BLaER1 (cell line): ENCODE measurements around the gene CYP1A2.
"Not testable (repeated sequence)": the region's sequence is repeated elsewhere in the genome, so short reads cannot be mapped to it uniquely, and the experiment has no call there.

Experiments used
- H3K27ac ChIP-seq: shearing (Covaris generic); formaldehyde crosslinking; 2 replicates; pipeline ENCODE4 v1.8.1; 2022
- H3K27me3 ChIP-seq: shearing (Covaris generic); formaldehyde crosslinking; 2 replicates; pipeline ENCODE4 v1.8.1; 2022
- H3K36me3 ChIP-seq: shearing (Covaris generic); formaldehyde crosslinking; 2 replicates; pipeline ENCODE4 v1.8.1; 2022
- H3K4me1 ChIP-seq: shearing (Covaris generic); formaldehyde crosslinking; 2 replicates; pipeline ENCODE4 v1.8.1; 2022
- H3K4me2 ChIP-seq: shearing (Covaris generic); formaldehyde crosslinking; 2 replicates; pipeline ENCODE4 v1.8.1; 2022
- H3K4me3 ChIP-seq: shearing (Covaris generic); formaldehyde crosslinking; 2 replicates; pipeline ENCODE4 v1.8.1; 2022
- H3K9ac ChIP-seq: shearing (Covaris generic); formaldehyde crosslinking; 2 replicates; pipeline ENCODE4 v1.8.1; 2022
- H3K9me3 ChIP-seq: shearing (Covaris generic); formaldehyde crosslinking; 2 replicates; pipeline ENCODE4 v1.8.1; 2022
- H4K20me1 ChIP-seq: shearing (Covaris generic); formaldehyde crosslinking; 2 replicates; pipeline ENCODE4 v1.8.1; 2022
- Cebpa-rat ChIP-seq: shearing (Covaris generic); IDR thresholded peaks from 2 replicates; pipeline ENCODE4 v1.8.1; 2022

Gene CYP1A2

DNA sequence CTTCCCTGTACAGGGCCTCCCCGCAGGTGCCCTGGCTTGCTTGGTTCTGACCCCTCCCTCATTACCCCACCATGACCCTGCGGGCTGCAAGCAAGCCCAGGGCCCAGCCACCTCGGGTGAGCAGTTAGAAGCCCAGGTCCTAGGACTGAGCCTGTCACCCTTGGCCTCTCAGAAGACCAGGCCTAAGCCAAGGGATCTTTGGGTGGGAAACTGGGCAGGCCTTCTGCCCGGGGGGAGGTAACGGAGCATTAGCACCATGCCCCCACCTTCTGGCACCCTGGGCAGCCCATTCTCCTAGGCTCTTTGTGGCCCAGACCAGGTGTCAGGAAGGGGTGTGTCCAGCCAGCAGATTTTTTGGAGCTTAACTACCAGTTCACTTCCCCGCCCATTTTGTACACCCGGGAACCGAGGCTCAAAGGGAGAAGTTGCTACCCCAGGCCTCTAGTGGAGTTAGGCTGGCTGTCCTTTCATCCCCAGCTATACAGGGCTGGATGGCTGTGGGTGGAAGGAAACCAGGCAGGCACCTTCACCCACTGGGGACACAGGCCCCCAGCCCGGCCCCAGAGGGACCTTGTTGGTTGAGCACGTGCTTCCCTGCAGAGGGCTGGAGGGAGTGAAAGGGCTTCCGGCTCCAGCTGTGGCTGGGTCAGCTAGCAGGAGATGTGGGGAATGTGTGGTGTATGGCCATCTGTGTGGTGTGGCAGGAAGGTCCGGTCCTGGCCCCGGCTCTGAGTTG is 34.6 kb downstream of the CYP1A2 start:
- H3K4me2 ChIP-seq: peak overlapping the region; percentile 99
- no peak for TF ChIP-seq Cebpa-rat
- no peaks in the 10 kb centered on the region for H3K27me3 ChIP-seq
- no peaks in the 10 kb centered on the region for H3K9me3 ChIP-seq
- H3K4me3 ChIP-seq: peak overlapping the region; percentile 84
- peaks cover 48% of the 10 kb centered on the region for H4K20me1 ChIP-seq
- peak overlapping the region; percentile 98 for H3K9ac ChIP-seq
- H3K36me3 ChIP-seq: no peaks in the 10 kb centered on the region
- peak overlapping the region; percentile 100 for H3K27ac ChIP-seq
- H3K4me1 ChIP-seq: peaks cover 89% of the 10 kb centered on the region

DNA sequence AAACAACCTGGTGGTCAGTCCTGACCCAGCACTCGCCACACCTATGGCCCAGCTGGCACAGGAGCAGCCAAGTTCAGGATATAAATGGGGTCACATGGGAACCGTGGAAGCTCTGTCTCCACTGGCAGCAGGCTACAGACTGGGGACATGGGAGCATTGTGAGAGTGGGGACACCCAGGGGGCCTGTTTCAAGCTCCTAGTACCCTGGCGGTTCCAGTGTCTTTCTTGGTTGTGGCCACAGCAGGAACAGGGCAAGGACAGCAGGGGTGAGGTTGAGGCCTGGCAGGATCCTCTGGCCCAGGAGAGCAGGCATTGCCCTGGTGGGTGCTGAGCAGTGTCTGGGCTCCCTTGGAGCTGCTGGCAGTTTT is 35.1 kb downstream of the CYP1A2 start:
- peaks cover 54% of the 10 kb centered on the region for H4K20me1 ChIP-seq
- H3K27me3 ChIP-seq: no peaks in the 10 kb centered on the region
- no peaks in the 10 kb centered on the region for H3K36me3 ChIP-seq
- no peak for TF ChIP-seq Cebpa-rat
- H3K4me2 ChIP-seq: peak overlapping the region; percentile 99
- H3K4me3 ChIP-seq: peak overlapping the region; percentile 84
- peaks cover 89% of the 10 kb centered on the region for H3K4me1 ChIP-seq
- peak overlapping the region; percentile 100 for H3K27ac ChIP-seq
- H3K9ac ChIP-seq: peak overlapping the region; percentile 98
- H3K9me3 ChIP-seq: no peaks in the 10 kb centered on the region

DNA sequence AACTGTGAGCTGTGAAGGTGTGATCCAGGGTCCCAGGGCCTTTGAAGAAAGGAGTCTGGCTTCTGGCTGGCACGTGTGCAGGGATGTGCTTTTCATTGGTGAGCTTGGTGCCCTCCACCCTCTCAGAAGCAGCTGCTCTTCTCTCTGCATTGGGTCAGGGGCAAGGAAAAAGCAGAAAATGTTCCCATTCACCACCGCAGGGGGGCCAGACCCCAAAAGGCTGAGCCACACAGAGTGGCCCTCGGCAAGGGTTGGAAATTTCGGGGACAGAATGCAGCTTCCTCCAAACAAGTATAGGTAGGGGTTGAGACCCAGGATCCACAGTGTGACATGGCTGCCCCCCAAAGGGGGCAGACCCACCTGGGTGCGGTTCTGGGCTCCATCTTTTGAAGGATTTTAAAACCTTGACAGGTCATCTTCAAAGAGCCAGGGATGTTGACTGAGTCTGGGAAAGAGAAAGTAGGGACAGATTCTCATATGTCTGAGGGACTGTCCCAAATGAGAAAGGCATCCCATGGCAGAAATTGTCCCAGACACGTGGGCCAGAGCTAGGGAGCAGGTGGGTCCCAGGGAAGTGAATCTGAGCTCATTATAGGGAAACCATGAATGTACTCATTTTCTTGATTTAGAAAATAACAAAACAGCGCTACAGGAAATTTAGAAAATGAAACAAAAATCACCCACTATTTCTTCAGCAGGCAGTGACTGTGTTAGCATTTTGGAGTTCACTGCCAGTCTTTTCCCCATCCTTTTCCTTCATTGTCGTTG is 36.0 kb downstream of the CYP1A2 start:
- Histone ChIP-seq H3K36me3 (no peaks in the 10 kb centered on the region), H4K20me1 (peaks cover 62% of the 10 kb centered on the region), H3K9me3 (no peaks in the 10 kb centered on the region), H3K27ac (peak overlapping the region; percentile 100), H3K4me3 (peak overlapping the region; percentile 84), H3K4me1 (peaks cover 89% of the 10 kb centered on the region), H3K9ac (peak overlapping the region; percentile 98), H3K4me2 (peak overlapping the region; percentile 99), H3K27me3 (no peaks in the 10 kb centered on the region)
- TF ChIP-seq Cebpa-rat: no peak

DNA sequence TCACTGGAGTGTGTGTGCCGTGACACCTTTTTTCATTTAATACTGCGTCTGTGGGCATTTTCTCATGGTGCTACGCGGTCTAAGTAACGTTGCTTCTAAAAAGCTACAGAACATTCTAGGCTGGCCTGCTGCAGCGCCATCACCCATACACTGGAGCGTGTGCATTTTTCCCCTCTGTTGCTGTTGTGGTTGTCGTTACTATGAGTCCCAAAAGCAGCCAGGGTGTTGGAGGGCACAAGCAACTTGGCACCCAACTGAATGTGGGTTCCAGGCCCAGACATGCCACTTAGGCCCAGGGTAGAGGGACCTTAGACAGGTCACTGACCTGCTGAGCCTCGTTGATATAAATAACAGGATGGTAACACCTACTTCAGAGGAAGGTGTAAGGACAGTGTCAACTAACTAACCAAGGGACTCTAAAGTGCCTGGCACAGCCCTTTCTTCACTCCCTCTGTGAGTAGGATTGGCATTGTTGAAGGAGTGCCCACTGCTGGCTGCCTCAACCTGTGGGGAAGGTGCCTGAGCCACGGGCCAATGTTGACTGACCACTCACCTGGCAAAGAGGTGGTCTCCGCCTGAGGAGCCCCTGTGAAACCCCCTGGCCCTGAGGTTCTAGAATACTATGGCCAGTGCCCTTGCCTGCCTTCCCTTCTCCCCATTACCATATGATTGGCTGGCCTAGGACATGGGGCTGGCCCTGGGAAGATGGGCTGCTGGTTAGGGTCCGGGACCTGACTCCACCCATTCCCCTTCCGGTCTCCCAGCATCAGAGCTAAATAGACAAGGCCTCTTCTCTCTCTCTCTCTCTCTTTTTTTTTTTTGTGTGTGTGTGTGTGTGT is 36.8 kb downstream of the CYP1A2 start:
- Histone ChIP-seq H3K9ac (peak overlapping the region; percentile 98; the same call in 1 of the 2 replicates), H3K4me2 (peak overlapping the region; percentile 99), H3K27me3 (no peaks in the 10 kb centered on the region), H4K20me1 (peaks cover 70% of the 10 kb centered on the region), H3K36me3 (no peaks in the 10 kb centered on the region), H3K9me3 (no peaks in the 10 kb centered on the region), H3K4me3 (peak overlapping the region; percentile 84), H3K27ac (peak overlapping the region; percentile 100), H3K4me1 (peaks cover 89% of the 10 kb centered on the region)
- no peak for TF ChIP-seq Cebpa-rat

DNA sequence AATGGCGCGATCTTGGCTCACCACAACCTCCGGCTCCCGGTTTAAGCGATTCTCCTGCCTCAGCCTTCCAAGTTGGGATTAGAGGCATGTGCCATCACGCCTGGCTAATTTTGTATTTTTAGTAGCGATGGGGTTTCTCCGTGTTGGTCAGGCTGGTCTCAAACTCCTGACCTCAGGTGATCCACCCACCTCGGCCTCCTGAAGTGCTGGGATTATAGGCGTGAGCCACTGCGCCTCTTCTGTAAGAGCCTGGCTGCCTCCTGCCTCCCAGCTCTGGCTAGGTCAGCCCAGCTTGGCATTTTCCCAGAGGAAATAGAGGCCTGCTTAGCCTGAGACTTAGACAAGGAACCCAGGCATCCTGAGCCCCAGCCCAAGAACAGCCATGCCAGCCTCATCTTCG is 37.4 kb downstream of the CYP1A2 start:
- not testable (repeated sequence) for H3K36me3 ChIP-seq, H3K27me3 ChIP-seq, H3K9me3 ChIP-seq
- peaks cover 77% of the 10 kb centered on the region for H4K20me1 ChIP-seq
- H3K4me1 ChIP-seq: peaks cover 89% of the 10 kb centered on the region
- H3K4me2 ChIP-seq: peak overlapping the region; percentile 99
- H3K4me3 ChIP-seq: peak overlapping the region; percentile 49; the same call in 1 of the 2 replicates
- H3K9ac ChIP-seq: 0 out of 2 replicates have a peak overlapping the region, but pooled peaks have one; percentile 12
- peak overlapping the region; percentile 100 for H3K27ac ChIP-seq

DNA sequence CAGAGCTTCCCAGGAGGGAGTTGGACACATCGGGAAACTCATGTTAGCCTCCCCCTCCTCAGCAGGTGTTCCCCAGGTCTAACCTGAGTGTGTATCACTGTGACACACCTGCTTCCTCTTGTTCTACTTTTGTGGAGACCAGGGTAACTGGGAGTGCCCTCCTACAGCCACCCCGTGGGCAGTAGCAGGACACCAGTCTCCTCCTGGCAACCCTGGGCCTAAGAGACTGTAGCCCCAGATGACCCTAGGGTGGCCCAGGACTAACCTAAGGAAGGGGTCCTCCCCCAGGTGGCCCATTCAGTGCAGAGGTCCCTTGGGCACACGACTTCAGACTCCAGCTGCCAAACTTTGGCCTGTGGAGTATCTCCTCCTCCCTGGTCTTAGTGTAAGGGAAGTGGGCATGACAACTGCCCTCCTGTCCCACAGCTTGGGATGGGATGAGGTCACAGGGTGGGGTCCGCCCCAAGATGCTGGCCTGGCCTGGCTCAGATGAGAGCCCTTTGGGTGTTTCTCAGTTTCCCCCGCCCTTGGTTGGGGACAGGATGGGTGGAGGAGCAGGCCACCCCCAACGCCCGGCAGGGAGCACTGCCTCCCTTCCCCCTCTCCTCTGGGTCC is 38.0 kb downstream of the CYP1A2 start:
- Histone ChIP-seq H3K27ac (peak overlapping the region; percentile 100), H3K4me2 (peak overlapping the region; percentile 99), H4K20me1 (peaks cover 83% of the 10 kb centered on the region), H3K4me3 (peak overlapping the region; percentile 49; the same call in 1 of the 2 replicates), H3K27me3 (no peaks in the 10 kb centered on the region), H3K36me3 (peaks cover 2% of the 10 kb centered on the region), H3K9ac (peak overlapping the region; percentile 12; the same call in 1 of the 2 replicates), H3K9me3 (no peaks in the 10 kb centered on the region), H3K4me1 (peaks cover 89% of the 10 kb centered on the region)
- no peak for TF ChIP-seq Cebpa-rat

DNA sequence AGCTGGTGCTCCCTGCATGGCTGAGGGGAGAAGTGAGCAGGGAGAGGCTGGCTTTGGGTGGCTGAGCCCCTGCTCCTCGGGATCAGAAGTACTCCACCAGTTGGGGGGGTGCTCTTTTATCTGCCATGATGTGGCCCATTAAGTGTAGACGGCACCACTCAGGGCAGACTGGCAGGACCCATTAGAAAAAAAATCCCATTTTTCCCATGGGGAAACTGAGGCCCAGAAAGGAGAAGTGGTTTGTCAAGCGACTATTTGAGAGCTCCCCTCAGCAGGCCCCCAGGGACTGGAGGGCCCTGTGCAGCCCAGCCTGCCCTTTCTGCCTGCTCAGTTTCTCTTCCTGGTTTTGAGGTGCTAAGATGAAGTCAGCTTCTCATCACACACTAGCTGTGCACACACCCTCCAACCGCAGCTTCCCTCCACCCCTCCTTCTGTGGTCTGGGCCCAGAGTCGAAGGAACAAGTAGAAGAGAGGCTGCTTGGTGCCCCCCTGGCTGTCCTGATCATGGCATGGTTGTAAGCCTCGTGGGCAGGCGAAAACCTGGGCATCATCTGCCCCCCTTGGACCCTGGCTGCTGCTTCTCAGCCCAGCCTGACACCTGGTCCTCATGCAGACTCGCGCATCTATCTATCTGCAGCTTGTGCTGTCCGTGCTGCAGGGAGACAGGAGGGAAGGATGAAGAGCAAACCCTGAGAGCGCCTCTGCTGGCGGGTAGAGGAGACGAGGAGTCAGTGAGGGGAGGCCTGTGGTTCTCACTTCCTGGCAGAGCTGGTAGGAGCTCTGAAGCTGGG is 38.8 kb downstream of the CYP1A2 start:
- peaks cover 96% of the 10 kb centered on the region for H3K4me1 ChIP-seq

DNA sequence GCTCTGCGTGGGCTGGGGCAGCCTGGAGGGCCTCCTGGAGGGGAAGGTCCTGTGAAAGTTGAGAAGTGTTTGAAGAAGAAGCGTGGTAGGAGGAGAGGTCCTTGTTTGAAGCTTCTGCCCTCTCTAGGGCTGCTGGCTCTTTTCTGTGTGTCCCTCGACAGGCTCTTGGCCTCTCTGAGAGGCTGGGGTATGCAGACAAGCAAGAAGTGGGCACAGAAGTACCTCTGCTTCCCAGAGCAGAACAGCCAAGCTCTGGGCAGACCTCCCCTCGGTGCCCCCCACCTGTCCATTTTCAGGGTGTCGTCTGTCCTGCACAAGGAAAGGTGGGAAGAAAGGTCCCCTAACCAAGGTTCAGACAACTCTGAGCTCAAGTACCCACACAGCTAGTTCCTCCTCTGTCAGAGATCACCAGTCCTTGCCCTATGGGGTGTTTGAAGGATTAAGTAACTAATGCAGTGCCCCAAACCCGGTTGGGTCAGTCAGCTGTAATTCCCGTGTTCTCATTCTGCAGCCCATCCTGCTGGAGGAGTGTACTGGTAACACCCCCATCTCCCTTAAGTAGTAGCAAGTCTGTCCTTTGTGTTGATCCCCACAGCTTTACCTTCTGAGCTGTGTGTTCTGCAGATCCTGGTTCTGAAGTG is 39.5 kb downstream of the CYP1A2 start:
- peak overlapping the region; percentile 78 for H3K9ac ChIP-seq

More for the DNA sequence above, 38.8 kb downstream of the CYP1A2 start:
- Histone ChIP-seq H3K36me3 (peaks cover 6% of the 10 kb centered on the region), H3K4me3 (peak overlapping the region; percentile 64), H4K20me1 (peaks cover 91% of the 10 kb centered on the region), H3K27me3 (no peaks in the 10 kb centered on the region), H3K9me3 (no peaks in the 10 kb centered on the region), H3K4me2 (peak overlapping the region; percentile 99), H3K27ac (peak overlapping the region; percentile 100), H3K9ac (peak overlapping the region; percentile 78)
- no peak for TF ChIP-seq Cebpa-rat

More for the DNA sequence above, 39.5 kb downstream of the CYP1A2 start:
- Histone ChIP-seq H3K4me2 (peak overlapping the region; percentile 99), H3K4me3 (peak overlapping the region; percentile 64), H3K27ac (peak overlapping the region; percentile 89), H4K20me1 (peaks cover 98% of the 10 kb centered on the region), H3K27me3 (no peaks in the 10 kb centered on the region), H3K4me1 (peaks cover 99% of the 10 kb centered on the region), H3K36me3 (peaks cover 12% of the 10 kb centered on the region), H3K9me3 (no peaks in the 10 kb centered on the region)
- TF ChIP-seq Cebpa-rat: no peak
